ENCODE results near the gene EYS. TPM values are rescaled to one million over a fixed set of nuclear protein-coding genes. Genes with fewer than 3 reads are reported as not detected.

EYS gene
- total RNA-seq, 5 donors from 2014 or later (not counting 1 experiment from before 2014, with no cell fraction given), result not detected

GRCh38 chr6:65671922-65672321 lies 35.1 kb downstream of the EYS start:
- Mint-ChIP-seq H3K9me3 (peaks cover 22 to 34% (median 25%) of the 10 kb centered on the region in 3 donors), H3K4me1 (no peaks in the 10 kb centered on the region), H3K36me3 (no peaks in the 10 kb centered on the region), H3K27ac (no peak overlapping the region), H3K27me3 (no peaks in the 10 kb centered on the region), H3K4me3 (no peak overlapping the region)
- ATAC-seq (replicated peaks in 1 of 4) (no peak), DNase-seq (no peak)
- Histone ChIP-seq H3K4me1 (ENCODE audit: control insufficient read depth in 1 of 2, extremely low read depth in 1 of 2, insufficient read depth in 2 of 2, low read length in 2 of 2) (no peaks in the 10 kb centered on the region), H3K27me3 (replicated peaks in 1 of 2; ENCODE audit: control insufficient read depth in 2 of 2, extremely low read depth in 1 of 2, insufficient read depth in 2 of 2, low read length in 1 of 2) (no peaks in the 10 kb centered on the region), H3K36me3 (ENCODE audit: control insufficient read depth in 2 of 2, extremely low read depth in 1 of 2, insufficient read depth in 1 of 2, low read length in 1 of 2) (no peaks in the 10 kb centered on the region), H3K4me3 (ENCODE audit: control insufficient read depth in 1 of 2, extremely low read depth in 1 of 2, low read length in 1 of 2) (no peak overlapping the region), H3K27ac (ENCODE audit: low read length) (no peak overlapping the region), H3K9me3 (no peaks in the 10 kb centered on the region)
- 67% methylated on average over 1 of the region's 1 CpG for WGBS (ENCODE audit: insufficient coverage)
- CTCF ChIA-PET, result no interaction called here
- POLR2A ChIA-PET, result no interaction called here

GRCh38 chr6:65667916-65668656 lies 38.9 kb downstream of the EYS start:
- Histone ChIP-seq H3K4me1 (ENCODE audit: control insufficient read depth in 1 of 2, extremely low read depth in 1 of 2, insufficient read depth in 2 of 2, low read length in 2 of 2) (no peaks in the 10 kb centered on the region), H3K4me3 (ENCODE audit: control insufficient read depth in 1 of 2, extremely low read depth in 1 of 2, low read length in 1 of 2) (no peak overlapping the region), H3K27ac (ENCODE audit: low read length) (no peak overlapping the region), H3K9me3 (no peaks in the 10 kb centered on the region), H3K36me3 (ENCODE audit: control insufficient read depth in 2 of 2, extremely low read depth in 1 of 2, insufficient read depth in 1 of 2, low read length in 1 of 2) (no peaks in the 10 kb centered on the region), H3K27me3 (replicated peaks in 1 of 2; ENCODE audit: control insufficient read depth in 2 of 2, extremely low read depth in 1 of 2, insufficient read depth in 2 of 2, low read length in 1 of 2) (no peaks in the 10 kb centered on the region)
- no peaks in the 10 kb centered on the region for H3K27me3 Mint-ChIP-seq
- DNase-seq (no peak), ATAC-seq (replicated peaks in 1 of 4) (no peak)
- peaks cover 12 to 24% (median 21%) of the 10 kb centered on the region in 3 donors for H3K9me3 Mint-ChIP-seq
- CTCF ChIA-PET, result no interaction called here
- no peaks in the 10 kb centered on the region for H3K4me1 Mint-ChIP-seq
- H3K4me3 Mint-ChIP-seq, result no peak overlapping the region
- no peak overlapping the region for H3K27ac Mint-ChIP-seq
- POLR2A ChIA-PET, result no interaction called here
- H3K36me3 Mint-ChIP-seq, result no peaks in the 10 kb centered on the region

GRCh38 chr6:65650086-65650485 lies 56.9 kb downstream of the EYS start:
- DNase-seq (no peak), ATAC-seq (replicated peaks in 1 of 4) (no peak)
- Histone ChIP-seq H3K9me3 (no peaks in the 10 kb centered on the region), H3K27ac (ENCODE audit: low read length) (no peak overlapping the region), H3K27me3 (replicated peaks in 1 of 2; ENCODE audit: control insufficient read depth in 2 of 2, extremely low read depth in 1 of 2, insufficient read depth in 2 of 2, low read length in 1 of 2) (no peaks in the 10 kb centered on the region), H3K36me3 (ENCODE audit: control insufficient read depth in 2 of 2, extremely low read depth in 1 of 2, insufficient read depth in 1 of 2, low read length in 1 of 2) (no peaks in the 10 kb centered on the region), H3K4me1 (ENCODE audit: control insufficient read depth in 1 of 2, extremely low read depth in 1 of 2, insufficient read depth in 2 of 2, low read length in 2 of 2) (no peaks in the 10 kb centered on the region), H3K4me3 (ENCODE audit: control insufficient read depth in 1 of 2, extremely low read depth in 1 of 2, low read length in 1 of 2) (no peak overlapping the region)
- Mint-ChIP-seq H3K27me3 (no peaks in the 10 kb centered on the region), H3K9me3 (peaks cover 18 to 33% (median 26%) of the 10 kb centered on the region in 3 donors), H3K4me3 (no peak overlapping the region), H3K27ac (no peak overlapping the region), H3K4me1 (no peaks in the 10 kb centered on the region), H3K36me3 (no peaks in the 10 kb centered on the region)
- CTCF ChIA-PET, result no interaction called here
- POLR2A ChIA-PET, result no interaction called here

DNA sequence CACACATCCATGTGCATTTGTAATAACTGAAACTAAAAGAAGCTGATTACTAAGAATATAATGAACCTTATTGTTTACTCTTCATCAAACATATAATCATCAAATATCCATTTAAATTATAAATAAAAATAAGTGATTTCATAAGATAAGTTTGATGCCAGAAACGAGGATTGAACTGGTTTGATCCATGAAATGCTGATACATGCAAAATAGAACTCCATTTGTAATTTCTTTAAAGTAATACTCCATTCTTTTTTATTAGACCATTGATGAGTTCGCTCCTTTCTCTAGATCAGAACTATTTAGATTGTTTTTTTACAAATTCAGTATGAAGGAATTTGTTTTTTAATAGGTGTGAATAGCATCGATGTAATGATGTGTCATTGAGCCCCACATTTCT lies 57.6 kb downstream of the EYS start:
- Histone ChIP-seq H3K27ac (ENCODE audit: low read length) (no peak overlapping the region), H3K4me3 (ENCODE audit: control insufficient read depth in 1 of 2, extremely low read depth in 1 of 2, low read length in 1 of 2) (no peak overlapping the region), H3K36me3 (ENCODE audit: control insufficient read depth in 2 of 2, extremely low read depth in 1 of 2, insufficient read depth in 1 of 2, low read length in 1 of 2) (no peaks in the 10 kb centered on the region), H3K4me1 (ENCODE audit: control insufficient read depth in 1 of 2, extremely low read depth in 1 of 2, insufficient read depth in 2 of 2, low read length in 2 of 2) (no peaks in the 10 kb centered on the region), H3K9me3 (no peaks in the 10 kb centered on the region), H3K27me3 (replicated peaks in 1 of 2; ENCODE audit: control insufficient read depth in 2 of 2, extremely low read depth in 1 of 2, insufficient read depth in 2 of 2, low read length in 1 of 2) (no peaks in the 10 kb centered on the region)
- Mint-ChIP-seq H3K36me3 (no peaks in the 10 kb centered on the region), H3K27me3 (no peaks in the 10 kb centered on the region), H3K4me1 (no peaks in the 10 kb centered on the region), H3K9me3 (peaks cover 20 to 35% (median 27%) of the 10 kb centered on the region in 3 donors), H3K27ac (no peak overlapping the region), H3K4me3 (no peak overlapping the region)
- WGBS (ENCODE audit: insufficient coverage), result no CpG with 5 or more reads among the region's 3 CpGs
- CTCF ChIA-PET, result no interaction called here
- POLR2A ChIA-PET, result no interaction called here
- DNase-seq (no peak), ATAC-seq (replicated peaks in 1 of 4) (no peak)

DNA sequence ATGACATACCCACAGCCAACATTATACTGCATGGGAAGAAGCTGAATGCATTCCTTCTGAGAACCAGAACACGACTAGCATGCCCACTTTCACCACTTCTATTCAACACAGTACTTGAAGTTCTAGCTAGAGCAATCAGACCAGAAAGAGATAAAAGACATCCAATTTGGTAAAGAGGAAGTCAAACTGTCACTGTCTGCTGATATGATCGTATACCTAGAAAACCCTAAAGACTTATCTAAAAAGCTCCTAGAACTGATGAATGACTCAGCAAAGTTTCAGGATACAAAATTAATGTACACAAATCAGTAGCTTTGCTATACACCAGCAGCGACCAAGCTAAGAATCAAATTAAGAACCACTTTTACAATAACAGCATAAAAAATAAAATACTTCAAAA lies 60.5 kb downstream of the EYS start:
- ATAC-seq (replicated peaks in 1 of 4), result no peak
- Mint-ChIP-seq H3K36me3 (no peaks in the 10 kb centered on the region), H3K4me1 (no peaks in the 10 kb centered on the region), H3K9me3 (peaks cover 21 to 34% (median 29%) of the 10 kb centered on the region in 3 donors), H3K27me3 (no peaks in the 10 kb centered on the region), H3K4me3 (no peak overlapping the region), H3K27ac (no peak overlapping the region)
- Histone ChIP-seq H3K4me1 (ENCODE audit: control insufficient read depth in 1 of 2, extremely low read depth in 1 of 2, insufficient read depth in 2 of 2, low read length in 2 of 2) (no peaks in the 10 kb centered on the region), H3K36me3 (ENCODE audit: control insufficient read depth in 2 of 2, extremely low read depth in 1 of 2, insufficient read depth in 1 of 2, low read length in 1 of 2) (no peaks in the 10 kb centered on the region), H3K27ac (ENCODE audit: low read length) (no peak overlapping the region), H3K9me3 (no peaks in the 10 kb centered on the region), H3K27me3 (replicated peaks in 1 of 2; ENCODE audit: control insufficient read depth in 2 of 2, extremely low read depth in 1 of 2, insufficient read depth in 2 of 2, low read length in 1 of 2) (no peaks in the 10 kb centered on the region), H3K4me3 (ENCODE audit: control insufficient read depth in 1 of 2, extremely low read depth in 1 of 2, low read length in 1 of 2) (no peak overlapping the region)
- WGBS (ENCODE audit: insufficient coverage), result 56% methylated on average over 1 of the region's 3 CpGs
- ChIA-PET CTCF (no interaction called here), POLR2A (no interaction called here)
- DNase-seq, result no peak

DNA sequence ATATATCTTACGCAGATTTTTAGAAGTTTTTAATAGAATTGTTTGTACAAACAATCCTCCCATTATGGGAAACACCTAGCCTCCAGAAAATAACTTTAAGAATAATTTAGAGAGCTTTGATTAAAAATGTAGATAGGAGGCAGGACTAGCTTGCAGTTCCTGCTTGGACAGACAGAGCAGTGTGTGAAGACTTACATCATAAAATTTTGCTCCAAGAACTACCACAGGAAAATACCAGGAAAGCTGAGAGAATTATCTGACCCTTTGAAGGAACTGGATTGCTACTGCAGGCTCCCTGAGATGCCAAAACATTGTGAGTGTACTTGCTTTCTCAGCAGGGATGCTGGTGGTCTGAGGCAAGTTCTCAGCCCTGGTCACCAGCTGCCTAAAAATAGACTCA lies 64.2 kb downstream of the EYS start:
- Mint-ChIP-seq H3K36me3 (no peaks in the 10 kb centered on the region), H3K27me3 (no peaks in the 10 kb centered on the region)

More for the DNA sequence above, 64.2 kb downstream of the EYS start:
- no peak overlapping the region for H3K4me3 ChIP-seq (ENCODE audit: control insufficient read depth in 1 of 2, extremely low read depth in 1 of 2, low read length in 1 of 2)
- H3K4me3 Mint-ChIP-seq, result no peak overlapping the region
- ChIA-PET POLR2A (no interaction called here), CTCF (no interaction called here)
- DNase-seq (no peak), ATAC-seq (replicated peaks in 1 of 4) (no peak)
- no peaks in the 10 kb centered on the region for H3K36me3 ChIP-seq (ENCODE audit: control insufficient read depth in 2 of 2, extremely low read depth in 1 of 2, insufficient read depth in 1 of 2, low read length in 1 of 2)
- H3K4me1 Mint-ChIP-seq, result no peaks in the 10 kb centered on the region
- H3K9me3 ChIP-seq, result no peaks in the 10 kb centered on the region
- no peaks in the 10 kb centered on the region for H3K4me1 ChIP-seq (ENCODE audit: control insufficient read depth in 1 of 2, extremely low read depth in 1 of 2, insufficient read depth in 2 of 2, low read length in 2 of 2)
- H3K27me3 ChIP-seq (replicated peaks in 1 of 2; ENCODE audit: control insufficient read depth in 2 of 2, extremely low read depth in 1 of 2, insufficient read depth in 2 of 2, low read length in 1 of 2), result no peaks in the 10 kb centered on the region
- no peak overlapping the region for H3K27ac ChIP-seq (ENCODE audit: low read length)
- no CpG with 5 or more reads among the region's 1 CpG for WGBS (ENCODE audit: insufficient coverage)
- H3K27ac Mint-ChIP-seq, result no peak overlapping the region
- H3K9me3 Mint-ChIP-seq, result peaks cover 26 to 32% (median 31%) of the 10 kb centered on the region in 3 donors
